IMR-90 (cell line): ENCODE data around the gene IRGQ. TPM values are rescaled to one million over a fixed set of nuclear protein-coding genes. Genes with fewer than 3 reads are reported as not detected.

Experiments used
- ATAC-seq: fragments of 200-7000 bp; cut with Tn5 transposase; 2 replicates; pipeline ENCODE4 v1.9.1; 2020; ENCODE audit warnings: low read depth, mild to moderate bottlenecking, moderate library complexity
- BruUV-seq: library from RNA; stranded (reverse); fragments of 400-500 nt; replicated peaks from 2 replicates; lab custom pipeline; 2021; lab: Mats Ljungman, UMichigan
- CTCF ChIA-PET: fragments of 300-600 bp; formaldehyde crosslinking; extraction: SDS; loops from one replicate; lab custom pipeline; 2021; ENCODE audit warnings: antibody characterized with exemption; lab: Yijun Ruan, JAX
- POLR2A ChIA-PET: fragments of 300-600 bp; sonication (Branson Sonifier 250); formaldehyde crosslinking; loops from one replicate; lab custom pipeline; 2022; ENCODE audit warnings: antibody characterized with exemption; ENCODE audit not compliant: unreplicated experiment; lab: Charles Lee
- DNase-seq: peaks from one replicate; pipeline ENCODE4 v3.0.0; 2013
- H2AFZ ChIP-seq: replicated peaks from 2 replicates; pipeline ENCODE3; 2013; ENCODE audit warnings: low read length, mild to moderate bottlenecking; ENCODE audit not compliant: poor library complexity
- H2AK5ac ChIP-seq: 2 replicates; pipeline ENCODE4 v1.6.1; 2013; ENCODE audit warnings: low read depth, low read length, inconsistent platforms
- H2AK9ac ChIP-seq: replicated peaks from 2 replicates; pipeline ENCODE3; 2013; ENCODE audit warnings: mild to moderate bottlenecking, low read depth, low read length, moderate library complexity; ENCODE audit not compliant: poor library complexity
- H2BK120ac ChIP-seq: 2 replicates; pipeline ENCODE4 v1.6.1; 2013; ENCODE audit warnings: low read depth, low read length, inconsistent platforms
- H2BK15ac ChIP-seq: 3 replicates; pipeline ENCODE4 v1.6.1; 2013; ENCODE audit warnings: low read depth, low read length, inconsistent platforms
- H2BK20ac ChIP-seq: 2 replicates; pipeline ENCODE4 v1.6.1; 2013; ENCODE audit warnings: low read depth, mild to moderate bottlenecking, inconsistent platforms, low read length, moderate library complexity
- H2BK5ac ChIP-seq: 2 replicates; pipeline ENCODE4 v1.6.1; 2013; ENCODE audit warnings: mild to moderate bottlenecking, low read depth, low read length, inconsistent platforms; ENCODE audit not compliant: poor library complexity, severe bottlenecking
- H3K14ac ChIP-seq: replicated peaks from 2 replicates; pipeline ENCODE4 v1.6.1; 2013; ENCODE audit warnings: low read depth, low read length, inconsistent platforms
- H3K18ac ChIP-seq: 2 replicates; pipeline ENCODE4 v1.6.1; 2013; ENCODE audit warnings: low read depth, low read length, control low read depth
- H3K23ac ChIP-seq: 2 replicates; pipeline ENCODE4 v1.6.1; 2013; ENCODE audit warnings: low read depth, low read length, inconsistent platforms
- H3K27ac ChIP-seq: 2 replicates; pipeline ENCODE4 v1.5.1; 2013; ENCODE audit warnings: mild to moderate bottlenecking, control low read depth, low read length; ENCODE audit not compliant: insufficient read depth
- H3K27me3 ChIP-seq: 2 replicates; pipeline ENCODE4 v1.6.1; 2013; ENCODE audit warnings: low read length; ENCODE audit not compliant: control insufficient read depth, insufficient read depth
- H3K36me3 ChIP-seq: 2 replicates; pipeline ENCODE4 v1.6.1; 2013; ENCODE audit warnings: low read length, mixed read lengths; ENCODE audit not compliant: control insufficient read depth, insufficient read depth
- H3K4ac ChIP-seq: 2 replicates; pipeline ENCODE4 v1.6.1; 2013; ENCODE audit warnings: low read depth, low read length, inconsistent platforms
- H3K4me1 ChIP-seq: 2 replicates; pipeline ENCODE4 v1.6.1; 2013; ENCODE audit warnings: low read length, mixed read lengths; ENCODE audit not compliant: control insufficient read depth, insufficient read depth
- H3K4me2 ChIP-seq: 2 replicates; pipeline ENCODE4 v1.6.1; 2013; ENCODE audit warnings: low read depth, mild to moderate bottlenecking, control low read depth, low read length, moderate library complexity
- H3K4me3 ChIP-seq: 2 replicates; pipeline ENCODE4 v1.5.1; 2013; ENCODE audit warnings: low read depth, mild to moderate bottlenecking, control low read depth, low read length, moderate library complexity; ENCODE audit not compliant: insufficient read depth
- H3K56ac ChIP-seq: 2 replicates; pipeline ENCODE4 v1.6.1; 2013; ENCODE audit warnings: low read length, inconsistent platforms; ENCODE audit not compliant: insufficient read depth; ENCODE audit errors: extremely low read depth
- H3K79me1 ChIP-seq, 2 experiments: 2 replicates each; pipeline ENCODE4 v1.6.1; 2013; ENCODE audit warnings: low read length in 2 of 2, inconsistent platforms in 1 of 2, low read depth in 1 of 2
- H3K9ac ChIP-seq: 2 replicates; pipeline ENCODE4 v1.6.1; 2013; ENCODE audit warnings: low read depth, low read length, control low read depth
- H3K9me1 ChIP-seq: 2 replicates; pipeline ENCODE4 v1.6.1; 2013; ENCODE audit warnings: low read length, inconsistent platforms; ENCODE audit not compliant: insufficient read depth
- H3K9me3 ChIP-seq: 2 replicates; pipeline ENCODE4 v1.6.1; 2013; ENCODE audit warnings: low read length; ENCODE audit not compliant: control insufficient read depth, insufficient read depth
- H4K20me1 ChIP-seq: 2 replicates; pipeline ENCODE4 v1.6.1; 2013; ENCODE audit warnings: low read length, inconsistent platforms; ENCODE audit not compliant: insufficient read depth
- H4K5ac ChIP-seq: 2 replicates; pipeline ENCODE4 v1.6.1; 2013; ENCODE audit warnings: mild to moderate bottlenecking, low read depth, low read length, control low read depth
- H4K8ac ChIP-seq, 2 experiments: 2 replicates each; pipeline ENCODE4 v1.6.1; 2013; ENCODE audit warnings: low read depth in 2 of 2, low read length in 2 of 2, control low read depth in 1 of 2, inconsistent platforms in 1 of 2
- H4K91ac ChIP-seq: 2 replicates; pipeline ENCODE4 v1.6.1; 2013; ENCODE audit warnings: low read depth, low read length, inconsistent platforms; ENCODE audit not compliant: insufficient read depth
- ELK1 ChIP-seq: fragments of 150-350 bp; IDR thresholded peaks from 2 replicates; pipeline ENCODE4 v1.6.1; 2016; ENCODE audit warnings: low read depth, mild to moderate bottlenecking, low read length, moderate library complexity, borderline replicate concordance
- MAFK ChIP-seq: IDR thresholded peaks from 2 replicates; pipeline ENCODE4 v1.6.1; 2012; ENCODE audit warnings: low read depth, low read length, improper control_type of control experiment
- MAZ ChIP-seq: IDR thresholded peaks from 2 replicates; pipeline ENCODE4 v1.6.1; 2012; ENCODE audit warnings: low read depth, mild to moderate bottlenecking, low read length, improper control_type of control experiment, moderate library complexity, borderline replicate concordance
- NFE2L2 ChIP-seq: fragments of 150-350 bp; IDR thresholded peaks from 2 replicates; pipeline ENCODE4 v1.6.1; 2016; ENCODE audit warnings: low read depth, mild to moderate bottlenecking, low read length
- RAD21 ChIP-seq: IDR thresholded peaks from 2 replicates; pipeline ENCODE4 v1.6.1; 2012; ENCODE audit warnings: low read length, improper control_type of control experiment
- RFX5 ChIP-seq: IDR thresholded peaks from 2 replicates; pipeline ENCODE4 v1.8.0; 2012; ENCODE audit warnings: low read depth, mild to moderate bottlenecking, low read length, moderate library complexity
- WGBS, 2 experiments: methylation state at CpG; one replicate each; pipeline versions ENCODE4 v1.1.5 to v1.1.7; 2013; ENCODE audit warnings: missing lambda C conversion rate in 2 of 2; ENCODE audit not compliant: insufficient read length in 1 of 2; ENCODE audit errors: extremely low coverage in 2 of 2; 5-methylcytosine and 5-hydroxymethylcytosine counted together
- dilution Hi-C: fragments of 300-500 bp; cut with HindIII; formaldehyde crosslinking; loops from one replicate; pipeline ENCODE4 v1.14.3; 2018; ENCODE audit warnings: low sequenced_read_pairs; ENCODE audit not compliant: unreplicated experiment
- in situ Hi-C: fragments of 300-500 bp; cut with MboI; formaldehyde crosslinking; loops from 3 replicates; pipeline ENCODE4 v1.14.3; 2019; ENCODE audit warnings: low sequenced_read_pairs, inconsistent platforms, mixed read lengths
- intact Hi-C: fragments of 100-400 bp; cut with micrococcal nuclease; formaldehyde crosslinking; loops from 2 replicates; pipeline ENCODE4 v1.10.0; 2022
- polyA plus RNA-seq, 3 experiments: library from polyadenylated mRNA; depleted of rRNA; stranded (reverse); fragments of >200 nt; gene quantifications; 2 replicates each; pipeline ENCODE4 v1.2.3, GENCODE V29; 2012; ENCODE audit warnings: low replicate concordance in 1 of 3
- total RNA-seq: library from RNA; depleted of rRNA; stranded (reverse); fragments of >200 nt; gene quantifications from 2 replicates; pipeline ENCODE4 v1.2.3, GENCODE V29; 2012
- TF ChIP-seq, protein P1 (sequence below): conservative IDR thresholded peaks from 2 replicates; pipeline ENCODE4 v1.5.1; 2012; ENCODE audit warnings: mild to moderate bottlenecking, low read depth, low read length, improper control_type of control experiment

The IRGQ gene
- total and polyA plus RNA-seq, 2 of the 4 experiments (the other 2 are of a cell fraction) = 9.0 to 9.9 TPM

DNA sequence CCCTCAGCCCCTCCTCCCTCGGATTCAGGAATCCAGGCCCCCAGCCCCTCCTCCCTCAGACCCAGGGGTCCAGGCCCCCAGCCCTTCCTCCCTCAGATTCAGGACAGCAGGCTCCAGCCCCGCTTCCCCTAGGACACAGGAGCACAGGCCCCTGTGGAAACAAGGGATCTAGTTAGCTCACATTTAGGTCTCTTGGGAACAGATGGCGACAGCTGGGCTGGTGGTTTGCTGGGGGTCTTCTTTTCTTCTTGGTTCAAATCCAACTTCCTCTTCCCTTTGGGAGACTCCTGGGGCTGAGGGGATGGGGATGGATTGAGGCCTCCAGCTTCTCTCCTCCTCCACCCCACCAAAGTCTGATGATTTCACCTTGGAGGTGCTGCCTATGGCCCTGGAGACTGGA lies 43.3 kb downstream of the IRGQ start:
- 100% methylated on average over 1 of the region's 3 CpGs; no CpG with 5 or more reads in 1 of the 2 experiments for WGBS, 2 experiments
- Histone ChIP-seq H3K4me3 (no peak overlapping the region), H2AK5ac (no peak overlapping the region), H4K91ac (no peak overlapping the region), H3K27me3 (no peaks in the 10 kb centered on the region), H4K5ac (no peak overlapping the region), H4K8ac (no peak overlapping the region), H3K18ac (no peak overlapping the region), H2AFZ (no peak overlapping the region), H2BK20ac (no peak overlapping the region), H2AK9ac (no peak overlapping the region), H3K9me1 (no peaks in the 10 kb centered on the region), H3K23ac (no peak overlapping the region), H4K20me1 (no peaks in the 10 kb centered on the region), H3K79me1 (peaks cover 7 to 9% of the 10 kb centered on the region in 2 experiments; a peak in 3 of 4 replicates), H3K14ac (no peak overlapping the region), H3K4ac (no peak overlapping the region), H2BK120ac (no peak overlapping the region), H3K56ac (no peak overlapping the region), H3K27ac (no peak overlapping the region), H3K4me2 (no peak overlapping the region), H2BK15ac (no peak overlapping the region), H3K36me3 (peaks cover 31% of the 10 kb centered on the region), H3K9ac (no peak overlapping the region), H3K4me1 (no peaks in the 10 kb centered on the region), H3K9me3 (no peaks in the 10 kb centered on the region), H2BK5ac (no peak overlapping the region)
- dilution Hi-C loops (no loop called here), intact Hi-C loops (no loop called here), in situ Hi-C loops (loop anchor here (5.0 kb wide), 1 partner anchor 100 kb away; no protein-coding TSS in a partner anchor)
- DNase-seq (no peak), ATAC-seq (no peak)
- BruUV-seq = no TSS peak
- ChIA-PET POLR2A (no interaction called here), CTCF (no interaction called here)
- TF ChIP-seq ELK1 (no peak), MAZ (no peak), RAD21 (no peak), MAFK (no peak), NFE2L2 (no peak), RFX5 (no peak)
- TF ChIP-seq, protein P1, sequence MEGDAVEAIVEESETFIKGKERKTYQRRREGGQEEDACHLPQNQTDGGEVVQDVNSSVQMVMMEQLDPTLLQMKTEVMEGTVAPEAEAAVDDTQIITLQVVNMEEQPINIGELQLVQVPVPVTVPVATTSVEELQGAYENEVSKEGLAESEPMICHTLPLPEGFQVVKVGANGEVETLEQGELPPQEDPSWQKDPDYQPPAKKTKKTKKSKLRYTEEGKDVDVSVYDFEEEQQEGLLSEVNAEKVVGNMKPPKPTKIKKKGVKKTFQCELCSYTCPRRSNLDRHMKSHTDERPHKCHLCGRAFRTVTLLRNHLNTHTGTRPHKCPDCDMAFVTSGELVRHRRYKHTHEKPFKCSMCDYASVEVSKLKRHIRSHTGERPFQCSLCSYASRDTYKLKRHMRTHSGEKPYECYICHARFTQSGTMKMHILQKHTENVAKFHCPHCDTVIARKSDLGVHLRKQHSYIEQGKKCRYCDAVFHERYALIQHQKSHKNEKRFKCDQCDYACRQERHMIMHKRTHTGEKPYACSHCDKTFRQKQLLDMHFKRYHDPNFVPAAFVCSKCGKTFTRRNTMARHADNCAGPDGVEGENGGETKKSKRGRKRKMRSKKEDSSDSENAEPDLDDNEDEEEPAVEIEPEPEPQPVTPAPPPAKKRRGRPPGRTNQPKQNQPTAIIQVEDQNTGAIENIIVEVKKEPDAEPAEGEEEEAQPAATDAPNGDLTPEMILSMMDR = no peak
